ENCODE measurements around the gene ITGB8. TPM values are rescaled to one million over a fixed set of nuclear protein-coding genes. Genes with fewer than 3 reads are reported as not detected.
A peak's percentile ranks its signal among the peaks of the same experiment; 100 is the strongest.

ITGB8 gene
- total RNA-seq, 1 donor from 2014 or later = 8.5 TPM

DNA sequence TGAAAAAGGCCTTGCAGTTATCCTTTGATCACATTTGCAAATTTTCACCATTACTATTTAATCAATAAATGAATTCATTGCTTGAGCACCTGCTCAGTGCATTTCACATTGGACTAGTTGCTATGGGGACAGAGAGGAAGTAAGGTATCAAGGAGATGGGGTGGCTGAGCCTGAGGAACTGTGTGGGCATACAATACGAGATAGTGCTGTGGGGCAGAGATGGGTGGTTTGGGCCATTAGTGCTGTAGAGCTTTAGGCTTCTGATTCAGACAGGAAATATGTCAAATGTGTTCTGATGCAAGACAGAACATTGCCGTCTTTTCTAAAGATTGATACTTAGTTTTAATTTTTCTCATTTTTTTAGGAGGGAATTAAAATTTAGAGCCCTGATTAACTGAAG lies 13.2 kb downstream of the ITGB8 start:
- DNase-seq = no peak

DNA sequence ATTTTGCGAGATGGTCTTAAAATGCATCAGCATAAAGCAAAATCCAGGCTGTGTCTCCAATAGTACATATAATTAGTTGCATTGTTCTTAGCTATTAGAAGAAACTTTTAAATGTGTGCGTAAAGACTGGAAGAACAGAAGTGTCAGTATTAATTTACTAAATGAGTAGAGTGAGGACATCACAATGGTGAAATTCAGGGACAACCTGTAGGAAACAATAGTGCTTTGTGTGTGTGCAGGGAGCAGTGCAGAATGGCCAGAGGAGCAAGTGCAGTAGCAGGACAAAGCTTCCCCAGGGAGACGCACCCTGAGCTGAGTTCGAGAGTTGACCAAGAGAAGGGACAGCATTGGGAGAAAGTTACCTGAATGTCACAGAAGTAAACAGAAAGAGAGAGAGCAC lies 13.7 kb downstream of the ITGB8 start:
- DNase-seq = no peak

DNA sequence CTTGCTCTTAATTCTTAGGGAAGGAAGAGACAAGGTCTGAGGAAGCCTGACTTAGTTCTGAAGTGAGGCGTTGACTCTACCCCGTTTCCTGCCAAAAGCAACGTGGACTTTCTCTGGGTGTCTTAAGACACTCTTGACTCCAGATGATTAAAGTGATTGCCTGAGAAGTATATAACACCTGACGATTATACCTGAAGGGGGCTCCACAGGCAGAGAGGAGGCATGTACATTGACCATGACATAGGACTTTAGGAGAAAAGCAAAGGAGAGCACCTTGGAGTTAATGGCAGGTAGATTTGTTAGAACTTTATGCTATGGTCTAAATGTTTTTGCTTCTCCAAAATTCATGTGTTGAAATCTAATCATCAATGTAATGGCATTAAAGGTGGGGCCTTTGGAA lies 15.9 kb downstream of the ITGB8 start:
- DNase-seq = no peak

DNA sequence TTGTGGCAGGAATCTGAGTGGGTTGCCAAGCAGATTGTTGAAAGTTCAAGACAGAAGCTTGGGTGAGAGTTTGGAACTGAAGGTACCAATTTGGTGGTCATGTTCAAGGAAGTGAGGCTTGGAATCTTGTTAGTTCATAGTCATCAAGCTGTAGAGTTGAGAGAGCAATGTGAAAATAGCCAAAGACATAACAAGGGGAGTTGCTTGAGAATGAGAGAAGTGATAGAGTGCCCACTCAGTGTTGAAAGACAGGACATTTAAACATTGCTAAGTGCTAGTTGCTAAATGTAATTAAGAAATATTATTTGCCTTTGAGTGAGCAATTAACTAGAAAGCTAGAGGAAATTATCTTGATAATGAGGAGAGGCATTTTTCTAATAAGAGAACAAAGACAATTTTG lies 17.0 kb downstream of the ITGB8 start:
- DNase-seq = no peak

DNA sequence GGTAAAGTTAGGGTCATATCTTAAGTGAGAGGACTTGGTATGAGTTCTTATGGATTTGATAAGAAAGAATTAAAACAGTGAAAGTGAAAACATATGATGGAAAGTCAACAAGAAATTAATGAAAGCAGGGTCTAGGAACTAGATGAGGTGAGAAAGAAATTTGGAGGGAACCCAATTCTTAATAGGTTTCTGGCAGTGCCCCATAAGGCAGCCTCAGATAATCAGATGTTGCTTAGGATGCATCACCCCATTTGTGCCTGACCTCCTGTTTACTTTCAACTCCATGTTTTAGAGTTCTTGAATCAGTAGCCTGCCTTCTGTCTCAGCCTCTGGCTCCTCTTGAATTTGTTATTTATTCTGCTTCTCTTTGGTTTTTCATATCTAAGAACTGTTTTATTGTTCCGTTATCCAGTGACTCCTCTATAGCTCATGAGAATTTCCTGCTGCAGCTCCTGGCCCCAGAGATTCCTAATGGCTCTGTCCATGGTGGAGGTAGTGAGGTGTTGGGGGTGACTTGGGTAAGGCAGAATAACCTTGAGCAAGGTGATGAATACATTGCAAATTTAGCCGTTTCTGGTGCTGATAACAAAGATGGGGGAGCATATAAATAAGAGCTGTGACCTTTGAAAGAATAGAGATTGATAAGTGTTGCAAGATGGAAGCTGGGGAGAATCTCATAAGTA lies 17.6 kb downstream of the ITGB8 start:
- DNase-seq = no peak

DNA sequence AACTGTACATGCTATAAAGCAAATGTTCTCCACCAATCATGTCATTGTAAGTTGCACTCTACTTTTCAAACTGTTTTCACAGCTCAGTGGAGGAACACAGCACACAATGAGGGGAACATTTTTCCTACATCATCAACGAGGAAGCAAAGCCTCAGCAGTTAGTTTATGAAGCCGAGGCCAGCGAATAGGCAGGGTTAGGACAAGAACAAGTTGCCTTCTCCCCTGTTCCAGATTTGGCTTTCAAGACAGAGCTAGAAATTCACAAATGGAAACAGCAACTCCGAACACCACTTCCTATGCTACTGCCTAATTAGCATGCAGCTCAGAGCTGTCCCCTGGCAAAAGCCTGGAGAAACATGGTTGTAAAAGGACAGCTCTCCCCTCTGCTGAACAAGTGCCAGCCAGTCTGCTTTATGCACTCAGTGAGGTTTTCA lies 19.8 kb downstream of the ITGB8 start:
- peak; percentile 11 for DNase-seq

DNA sequence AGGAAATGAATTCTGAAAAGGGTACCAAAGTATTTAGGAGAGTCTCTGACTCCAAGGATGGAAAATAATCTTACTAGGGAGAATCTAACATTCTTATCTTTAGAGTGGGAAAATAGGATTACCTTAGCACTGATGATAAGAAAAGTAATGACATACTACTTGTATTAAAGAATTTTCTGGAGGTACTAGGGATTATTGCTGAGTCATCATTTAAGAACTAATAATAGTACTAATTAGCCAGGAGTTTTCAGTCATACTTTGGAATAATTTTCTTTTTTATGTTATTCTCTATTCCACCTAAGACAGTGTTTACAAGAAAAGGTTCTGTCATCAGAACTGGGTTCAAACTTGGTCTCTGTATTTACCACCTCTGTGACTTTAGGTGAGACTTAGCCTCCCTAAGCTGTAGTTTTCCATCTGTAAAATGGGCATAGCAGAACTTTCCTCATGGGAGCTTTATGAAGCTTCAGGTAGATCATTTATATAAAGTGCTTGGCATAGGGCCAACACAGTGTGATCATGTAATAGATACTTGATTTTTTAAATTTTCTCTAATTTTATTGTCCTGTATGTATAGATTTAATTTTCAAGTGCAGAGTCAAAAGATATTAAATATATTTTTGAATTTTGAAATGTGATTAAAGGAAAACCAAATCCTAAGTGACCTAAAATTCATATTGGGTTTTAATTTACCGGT lies 20.4 kb downstream of the ITGB8 start:
- peak; percentile 14 for DNase-seq

GRCh38 chr7:20351901-20352300 lies 21.2 kb downstream of the ITGB8 start:
- peak; percentile 53 for DNase-seq

GRCh38 chr7:20352573-20353306 lies 22.0 kb downstream of the ITGB8 start:
- peak; percentile 55 for DNase-seq

DNA sequence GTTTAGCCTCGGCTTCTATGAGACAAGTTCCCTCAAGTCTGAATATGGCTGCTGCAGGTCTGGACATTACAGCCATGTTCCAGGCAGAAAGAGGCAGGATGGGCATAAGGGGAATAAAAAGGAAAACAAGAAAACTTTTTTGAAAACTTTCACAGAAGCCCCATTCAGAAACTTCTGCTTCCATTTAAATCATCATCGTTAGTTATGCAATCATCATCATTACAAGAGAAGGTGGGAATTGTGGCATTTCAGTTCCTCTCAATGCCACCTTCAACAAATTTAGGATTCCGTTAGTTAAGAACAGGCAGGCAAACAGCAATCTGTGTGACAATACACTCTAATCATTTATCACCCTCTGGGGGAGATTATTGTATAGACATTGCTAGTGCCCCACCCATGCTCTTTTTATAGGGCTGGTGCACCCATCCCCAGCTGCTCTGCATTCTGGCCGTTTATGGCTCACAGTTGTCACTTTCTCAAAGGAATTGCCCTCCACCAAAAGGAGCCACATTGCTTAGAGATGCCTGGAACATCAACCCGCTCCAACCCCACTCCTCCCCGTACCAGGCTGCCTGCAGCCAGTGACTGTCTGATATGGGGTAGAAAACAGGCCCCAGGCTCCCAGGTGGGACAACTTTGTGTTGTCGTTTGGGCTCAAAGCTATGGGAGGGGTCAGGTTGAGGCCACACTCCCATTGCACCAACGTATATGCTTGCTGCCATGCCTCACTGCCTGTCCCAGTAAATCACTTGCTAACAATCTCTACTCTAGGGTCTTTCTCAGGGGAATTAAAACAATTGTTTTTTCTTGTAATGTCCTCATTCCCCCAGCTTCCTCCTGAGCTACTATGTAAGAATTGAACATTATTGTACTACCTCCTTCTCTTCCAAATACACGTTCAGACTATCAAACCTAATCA lies 24.2 kb downstream of the ITGB8 start:
- DNase-seq = no peak

DNA sequence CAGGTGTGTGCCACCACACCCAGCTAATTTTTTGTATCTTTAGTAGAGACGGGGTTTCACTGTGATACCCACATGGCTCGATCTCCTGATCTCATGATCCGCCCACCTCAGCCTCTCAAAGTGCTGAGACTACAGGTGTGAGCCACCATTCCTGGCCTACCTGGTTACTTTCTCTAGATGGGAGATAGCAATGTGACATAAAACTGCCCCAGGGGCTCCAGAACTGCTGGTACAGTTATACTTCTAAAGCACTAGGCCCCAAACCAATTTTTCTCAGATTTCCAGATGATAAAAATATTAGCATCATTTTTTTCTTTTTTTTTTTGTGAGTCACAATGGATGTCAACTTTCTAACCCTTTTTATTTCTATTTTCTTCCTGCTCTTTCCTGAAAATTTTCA lies 27.4 kb downstream of the ITGB8 start:
- DNase-seq = no peak

DNA sequence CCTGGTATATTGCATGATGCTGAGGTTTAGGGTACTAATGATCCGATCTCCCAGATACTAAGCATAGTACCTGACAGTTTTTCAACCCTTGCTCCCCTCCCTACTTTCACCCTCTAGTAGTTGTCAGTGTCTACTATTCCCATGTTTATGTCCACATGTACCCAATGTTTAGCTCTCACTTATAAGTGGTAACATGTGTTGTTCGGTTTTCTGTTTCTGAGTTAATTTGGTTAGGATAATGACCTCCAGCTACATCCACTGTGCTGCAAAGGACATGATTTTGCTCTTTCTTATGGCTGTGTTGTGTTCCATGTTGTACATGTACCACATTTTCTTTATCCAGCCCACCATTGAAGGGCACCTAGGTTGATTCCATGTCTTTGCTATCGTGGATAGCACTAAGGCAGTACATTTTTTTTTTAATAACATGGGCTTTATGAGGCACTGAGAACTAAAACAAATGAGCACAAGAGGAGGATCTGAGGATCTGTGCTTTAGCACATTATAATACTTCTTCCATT lies 28.1 kb downstream of the ITGB8 start:
- no peak for DNase-seq

GRCh38 chr7:20359341-20359963 lies 28.8 kb downstream of the ITGB8 start:
- DNase-seq = no peak

DNA sequence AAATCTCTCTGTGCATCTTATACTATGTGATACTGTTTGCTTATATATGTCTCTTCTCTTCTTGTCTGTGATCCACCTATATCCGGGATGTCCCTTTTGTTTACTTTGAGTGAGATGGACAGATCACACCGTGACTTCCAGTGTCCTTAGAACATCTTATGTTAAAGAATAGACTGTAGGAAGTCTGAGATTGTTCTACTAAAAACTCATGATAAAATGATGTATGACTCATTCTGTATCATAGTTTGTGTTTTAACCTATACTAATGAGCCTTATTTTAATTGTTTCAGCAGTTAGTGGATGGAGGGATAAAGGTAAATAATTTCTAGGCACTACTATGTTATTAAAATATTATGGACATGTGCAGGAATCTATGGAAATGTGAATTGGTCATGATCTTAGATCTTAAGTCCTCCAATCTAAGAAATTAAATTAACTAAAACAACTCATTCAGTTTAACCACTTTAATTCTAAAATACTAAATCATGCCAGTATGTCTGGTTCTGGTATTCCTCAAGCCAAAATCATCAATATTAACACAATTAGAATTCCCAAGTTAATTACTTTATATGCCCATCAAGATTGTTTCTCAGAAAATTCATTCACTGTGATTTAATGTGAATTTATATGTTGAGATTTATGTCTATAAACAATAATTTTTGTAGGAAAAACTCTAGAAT lies 32.0 kb downstream of the ITGB8 start:
- DNase-seq = no peak

GRCh38 chr7:20364571-20365196 lies 34.0 kb downstream of the ITGB8 start:
- DNase-seq = no peak

- no peak for DNase-seq
Observed at GRCh38 chr7:20365486-20365885, 34.8 kb downstream of the ITGB8 start.

DNA sequence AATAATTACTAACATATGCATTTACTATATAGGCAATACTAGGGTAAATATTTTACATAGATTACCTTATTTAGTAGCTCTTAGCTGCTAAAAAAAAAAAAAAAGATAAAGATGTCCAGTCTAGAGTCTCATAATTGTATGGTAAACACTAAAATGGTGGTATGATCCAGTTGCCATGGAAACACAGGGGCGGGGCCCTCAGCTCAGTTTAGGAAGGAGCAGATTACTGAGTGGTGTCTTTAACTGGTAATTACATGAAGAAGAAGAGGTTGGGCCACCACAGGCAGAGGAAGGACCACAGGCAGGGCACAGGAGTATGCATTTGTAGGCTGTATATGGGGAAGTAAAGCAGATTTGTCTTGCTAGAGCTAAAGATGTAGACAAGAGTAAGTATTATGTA lies 43.7 kb downstream of the ITGB8 start:
- no peak for DNase-seq

- no peak for DNase-seq
Observed at GRCh38 chr7:20376796-20377195, 46.1 kb downstream of the ITGB8 start.

- no peak for DNase-seq
Observed at GRCh38 chr7:20381406-20382034, 50.8 kb downstream of the ITGB8 start.

GRCh38 chr7:20383351-20383750 lies 52.7 kb downstream of the ITGB8 start:
- DNase-seq = peak; percentile 38
